Measurements from ENCODE around the gene PPP1R14D.
"Not testable (repeated sequence)": the region's sequence is repeated elsewhere in the genome, so short reads cannot be mapped to it uniquely, and the experiment has no call there.

PPP1R14D gene, protein sequence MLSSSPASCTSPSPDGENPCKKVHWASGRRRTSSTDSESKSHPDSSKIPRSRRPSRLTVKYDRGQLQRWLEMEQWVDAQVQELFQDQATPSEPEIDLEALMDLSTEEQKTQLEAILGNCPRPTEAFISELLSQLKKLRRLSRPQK

DNA sequence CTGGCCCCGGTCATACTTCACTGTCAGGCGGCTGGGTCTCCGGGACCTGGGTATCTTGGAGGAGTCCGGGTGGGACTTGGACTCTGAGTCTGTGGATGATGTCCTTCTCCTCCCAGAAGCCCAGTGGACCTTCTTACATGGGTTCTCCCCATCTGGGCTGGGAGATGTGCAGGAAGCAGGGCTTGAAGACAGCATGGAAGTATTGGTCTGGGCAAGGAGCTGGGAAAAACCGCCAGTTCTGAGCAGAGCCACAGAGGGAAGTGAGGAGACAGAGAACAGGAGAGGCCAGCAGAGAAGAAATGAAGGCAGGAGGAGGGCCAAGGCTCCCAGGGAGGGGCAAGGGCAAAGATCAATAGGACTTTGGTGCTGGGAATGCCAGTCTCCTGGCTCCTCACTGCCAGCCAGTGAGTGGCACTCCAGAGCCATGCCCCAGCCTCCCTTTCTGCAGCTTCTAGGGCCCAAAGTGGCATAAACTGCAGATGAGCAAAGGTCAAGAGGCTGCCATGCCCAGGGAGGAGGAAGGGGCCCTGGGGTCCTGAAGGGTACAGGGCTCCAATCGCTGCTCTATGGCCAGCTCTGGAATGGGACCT lies at the start of gene PPP1R14D:
TSS of gene PPP1R14D (minus strand) at position 262 of the 590 bp plus-strand sequence. CDS start at position 195, 67 bp downstream.
- no peak for DNase-seq

DNA sequence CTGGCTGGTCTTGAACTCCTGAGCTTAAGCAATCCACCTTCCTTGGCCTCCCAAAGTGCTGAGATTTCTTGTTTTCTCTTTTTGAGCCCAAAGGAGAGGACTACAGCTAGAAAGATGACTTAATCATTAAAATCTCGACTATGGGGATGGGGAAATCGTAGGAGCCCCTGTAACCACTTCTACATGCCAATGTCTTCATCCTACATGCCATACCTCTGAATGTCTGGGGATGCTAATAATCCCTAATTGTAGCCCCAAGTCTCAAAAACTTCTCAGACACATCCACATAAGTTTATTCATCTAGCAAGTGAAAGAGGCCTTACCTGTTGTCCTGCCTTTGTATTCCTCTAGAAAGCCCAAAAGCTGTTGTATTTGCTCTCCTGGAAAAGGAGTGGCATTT lies 49.2 kb upstream of the PPP1R14D start:
- no peak for DNase-seq

DNA sequence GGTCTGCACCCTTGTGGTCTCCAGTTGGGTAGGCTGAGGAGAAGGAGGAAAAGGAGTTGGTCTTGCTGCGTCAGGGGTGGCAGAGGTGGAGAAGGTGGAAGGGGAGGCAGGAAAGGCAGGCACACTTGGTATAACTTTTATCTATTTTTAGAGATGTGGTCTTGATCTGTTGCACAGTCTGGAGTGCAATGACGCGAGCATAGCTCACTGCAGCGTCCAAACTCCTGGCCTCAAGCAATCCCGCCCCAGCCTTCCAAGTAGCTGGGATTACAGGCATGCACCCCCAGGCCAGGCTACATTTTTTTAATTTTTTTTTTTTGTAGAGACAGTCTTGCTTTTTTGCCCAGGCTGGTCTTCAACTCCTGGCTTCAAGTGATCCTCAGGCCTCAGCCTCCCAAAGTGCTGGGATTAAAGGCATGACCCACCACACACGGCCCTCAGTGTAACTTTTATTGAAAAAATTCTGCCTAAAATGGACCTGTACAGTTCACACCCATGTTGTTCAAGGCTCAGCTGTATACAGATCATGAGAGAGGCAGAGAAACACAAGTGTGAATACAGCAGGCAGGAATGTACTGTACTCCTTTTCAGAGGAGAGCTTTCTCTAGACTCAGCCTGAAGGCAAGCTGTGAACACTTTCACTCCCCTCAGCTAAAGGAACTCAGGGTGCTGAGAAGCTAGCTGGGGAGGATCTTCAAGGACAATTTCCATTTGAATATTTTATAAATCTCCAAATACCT lies 47.7 kb upstream of the PPP1R14D start:
- no peak for DNase-seq

DNA sequence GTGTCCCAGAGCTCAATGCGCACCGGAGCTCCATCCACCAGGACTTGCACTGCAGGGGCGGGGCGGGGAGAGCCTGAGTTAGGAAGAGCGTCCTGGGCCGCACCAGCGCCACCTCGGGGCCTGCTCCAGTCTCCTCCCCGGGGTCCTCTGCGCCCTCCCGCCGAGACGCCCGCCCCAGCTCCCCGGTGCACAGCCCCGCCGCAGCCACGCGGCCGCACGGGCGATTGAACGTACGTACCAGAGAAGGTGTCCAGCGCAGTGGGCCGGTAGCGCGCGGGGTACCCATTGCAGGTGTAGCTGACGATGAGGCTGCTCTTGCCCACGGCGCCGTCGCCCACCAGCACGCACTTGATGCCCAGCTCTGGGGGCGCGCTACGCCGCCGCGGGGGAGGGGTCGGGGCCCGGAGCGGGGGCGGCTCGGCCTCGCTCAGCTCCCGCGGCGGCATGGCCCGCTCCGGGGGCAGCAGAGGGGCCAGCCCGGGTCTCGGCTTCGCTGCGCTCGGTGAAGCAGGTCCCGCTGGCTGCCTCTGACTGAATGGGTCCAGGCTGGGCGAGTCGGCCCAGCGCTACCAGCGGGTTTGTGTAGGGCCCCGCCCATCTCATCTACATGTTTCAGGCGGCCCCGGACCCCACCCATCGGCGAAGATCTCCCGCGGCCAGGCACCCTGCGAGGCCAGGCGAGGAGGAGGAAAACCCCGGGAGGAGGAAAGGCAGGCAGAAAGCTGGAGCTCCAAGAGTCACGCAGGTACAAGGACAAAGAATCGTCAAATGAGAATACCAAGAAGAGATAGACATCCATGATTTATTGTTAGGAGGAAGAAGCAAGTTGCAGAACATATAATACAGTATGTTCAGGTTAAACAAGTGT lies 45.4 kb upstream of the PPP1R14D start, which contains the start of gene RHOV:
TSS of gene RHOV (minus strand) at position 541 of the 868 bp plus-strand sequence. CDS start at position 446, 95 bp downstream.
- DNase-seq: peak; percentile 14 to 18

DNA sequence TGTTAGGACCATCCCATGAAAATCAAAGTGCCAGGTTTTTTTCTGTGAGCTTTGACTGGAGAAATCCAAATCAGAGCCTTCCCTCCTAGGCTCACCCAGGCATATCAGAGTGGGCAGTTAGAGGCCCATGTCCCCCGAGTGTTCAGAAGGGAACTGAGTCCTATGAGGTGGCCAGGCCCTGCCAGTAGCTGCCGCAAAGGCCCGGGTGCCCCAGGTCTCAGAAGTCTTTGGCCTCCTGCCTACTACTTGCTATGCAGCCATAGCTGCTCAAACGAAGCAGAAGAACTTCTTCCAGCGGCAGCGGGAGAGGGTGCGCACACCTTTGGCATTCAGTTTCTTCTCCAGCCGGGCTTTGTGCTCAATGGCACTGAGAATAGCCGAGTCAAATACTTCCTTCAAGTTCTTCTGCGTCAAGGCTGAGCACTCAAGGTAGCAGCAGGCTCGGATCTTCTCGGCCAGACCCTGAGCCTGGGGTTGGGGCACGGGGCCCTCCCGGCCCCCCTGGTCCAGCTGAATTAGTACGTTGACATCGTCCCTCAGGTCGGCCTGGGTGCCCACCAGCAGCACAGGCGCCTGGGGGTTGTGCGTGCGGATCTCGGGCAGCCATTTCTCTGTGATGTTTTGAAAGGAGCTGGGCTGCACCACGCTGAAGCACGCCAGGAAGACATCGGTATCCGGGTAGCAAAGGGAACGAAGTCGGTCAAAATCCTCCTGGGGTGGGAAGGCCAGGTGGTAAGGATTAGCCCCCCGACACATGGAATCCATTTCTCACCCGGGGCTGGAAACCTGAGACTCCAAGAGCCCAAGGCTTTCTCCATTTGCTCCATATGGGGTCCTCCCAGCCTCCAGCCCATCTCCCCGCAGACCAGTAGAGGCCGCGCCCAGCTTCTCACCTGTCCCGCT lies 44.5 kb upstream of the PPP1R14D start:
- DNase-seq: no peak

DNA sequence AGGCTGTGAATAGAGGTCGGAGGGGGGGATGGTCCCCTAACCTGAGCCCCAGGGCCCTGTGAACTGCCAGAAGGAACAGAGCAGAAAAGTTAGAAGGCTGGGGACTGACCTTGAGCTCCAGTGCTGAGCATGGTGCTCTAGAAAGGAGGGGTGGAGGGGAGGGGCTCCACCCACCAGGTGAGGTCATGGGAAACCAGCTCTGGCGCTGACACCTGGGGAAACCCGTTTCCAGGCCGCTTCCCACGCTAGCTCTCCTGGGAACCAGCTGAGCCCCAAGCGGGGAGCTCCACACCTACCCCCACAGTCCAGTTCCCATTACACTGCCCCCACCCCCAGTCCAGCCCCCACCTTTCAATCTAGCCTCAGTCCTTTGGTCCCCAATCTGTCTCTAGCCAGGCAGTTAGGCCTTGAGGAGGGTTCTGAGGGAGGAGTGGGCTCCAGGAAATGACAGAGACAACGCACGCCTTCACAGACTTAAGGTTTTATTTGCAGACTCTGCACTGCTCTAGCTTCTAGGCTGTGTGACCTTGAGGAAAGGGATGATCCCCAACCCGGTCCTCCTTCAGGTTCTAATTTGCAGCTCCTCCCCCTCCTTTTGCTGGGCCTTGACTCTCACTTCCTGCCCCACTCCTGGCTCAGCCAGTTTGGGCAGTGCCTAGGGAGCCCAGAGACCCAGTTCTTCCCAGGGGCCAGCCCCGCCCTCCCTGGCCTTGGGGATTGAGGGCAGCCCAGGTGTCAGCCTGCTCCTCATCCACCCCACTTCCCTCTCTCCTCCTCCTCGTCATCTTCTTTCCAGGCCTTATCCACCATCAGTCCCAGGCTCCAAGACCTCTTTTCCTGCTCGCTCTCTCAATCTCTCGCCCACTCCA lies 43.5 kb upstream of the PPP1R14D start:
- no peak for DNase-seq

DNA sequence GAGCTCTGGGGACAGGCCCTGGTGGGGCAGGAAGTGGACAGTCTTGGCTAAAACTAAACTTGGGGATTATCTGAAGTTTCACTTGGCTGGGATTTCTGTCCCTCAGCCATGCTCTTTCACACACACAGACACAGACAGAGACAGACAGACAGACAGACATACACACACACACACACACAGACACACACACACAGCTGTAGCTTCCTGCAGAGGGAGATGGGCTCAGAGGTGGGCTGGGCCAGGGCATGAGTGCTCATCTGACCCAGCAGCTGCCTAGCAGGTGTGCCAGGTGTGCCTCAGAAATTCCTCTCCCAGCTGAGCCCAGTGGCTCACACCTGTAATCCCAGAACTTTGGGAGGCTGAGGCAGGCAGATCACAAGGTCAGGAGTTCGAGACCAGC lies 42.2 kb upstream of the PPP1R14D start:
- no peak for DNase-seq

DNA sequence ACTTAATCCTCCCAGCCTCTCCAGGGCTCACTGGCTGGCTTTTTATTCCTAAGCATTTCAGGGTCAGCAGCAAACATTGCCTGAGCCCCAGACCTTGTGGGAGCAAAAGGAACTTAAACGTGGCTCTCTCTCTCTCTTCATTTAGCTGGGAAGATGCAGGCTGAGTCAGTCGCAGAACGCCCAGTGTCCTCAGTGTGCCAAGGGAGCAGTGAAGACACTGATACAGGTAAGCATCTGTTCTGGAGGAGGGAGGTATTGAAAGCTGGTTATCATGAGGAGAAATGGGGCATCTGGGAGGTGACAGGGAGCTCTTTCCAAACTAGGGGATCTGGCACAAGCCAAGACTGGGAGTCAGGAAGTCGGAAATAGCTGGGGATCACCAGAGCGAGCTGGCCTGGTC lies 41.2 kb upstream of the PPP1R14D start:
- no peak for DNase-seq

DNA sequence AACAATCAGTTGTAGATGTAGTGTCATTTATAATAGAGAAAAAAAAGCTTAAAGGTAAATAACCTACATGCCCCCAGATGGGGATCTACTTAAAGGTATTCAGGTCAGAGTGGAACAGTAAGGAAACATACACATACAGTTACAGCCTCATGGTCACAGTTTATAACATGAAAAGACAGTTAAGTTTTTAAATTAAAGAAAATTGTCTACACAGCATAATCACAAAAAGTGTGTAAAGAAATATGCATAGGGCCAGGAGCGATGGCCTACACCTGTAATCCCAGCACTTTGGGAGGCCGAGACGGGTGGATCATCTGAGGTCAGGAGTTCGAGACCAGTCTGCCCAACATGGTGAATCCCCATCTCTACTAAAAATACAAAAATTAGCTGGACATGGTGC lies 38.7 kb upstream of the PPP1R14D start:
- no peak for DNase-seq

DNA sequence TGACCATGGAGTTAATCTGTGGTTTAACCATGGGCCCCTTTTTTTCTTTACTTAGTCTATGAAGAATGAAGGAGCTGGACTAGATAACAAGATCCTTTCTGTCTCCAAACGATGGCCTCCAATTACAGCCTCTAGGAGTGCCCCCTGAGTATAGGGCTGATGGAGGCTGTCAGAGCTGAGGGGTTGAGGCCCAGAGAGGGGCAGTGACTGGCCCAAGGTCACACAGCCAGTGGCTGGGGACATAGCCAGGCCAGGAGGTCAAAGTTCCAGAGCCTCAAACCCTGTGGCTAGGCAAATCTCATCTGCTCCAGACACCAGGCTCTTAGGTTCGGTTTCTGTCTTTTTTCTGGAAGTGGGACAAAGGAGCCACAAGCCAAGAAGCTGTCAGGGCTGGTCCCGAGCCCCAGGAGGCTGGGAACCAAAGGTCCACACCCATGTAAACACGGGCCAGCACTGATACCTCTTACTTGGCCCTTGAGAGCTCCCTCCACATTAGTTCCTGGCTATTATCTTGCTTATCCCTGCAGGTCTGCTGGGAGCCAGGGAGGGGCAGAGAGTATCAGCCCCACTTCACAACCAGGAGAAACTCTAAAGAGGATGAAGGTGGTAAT lies 35.3 kb upstream of the PPP1R14D start:
- no peak for DNase-seq

DNA sequence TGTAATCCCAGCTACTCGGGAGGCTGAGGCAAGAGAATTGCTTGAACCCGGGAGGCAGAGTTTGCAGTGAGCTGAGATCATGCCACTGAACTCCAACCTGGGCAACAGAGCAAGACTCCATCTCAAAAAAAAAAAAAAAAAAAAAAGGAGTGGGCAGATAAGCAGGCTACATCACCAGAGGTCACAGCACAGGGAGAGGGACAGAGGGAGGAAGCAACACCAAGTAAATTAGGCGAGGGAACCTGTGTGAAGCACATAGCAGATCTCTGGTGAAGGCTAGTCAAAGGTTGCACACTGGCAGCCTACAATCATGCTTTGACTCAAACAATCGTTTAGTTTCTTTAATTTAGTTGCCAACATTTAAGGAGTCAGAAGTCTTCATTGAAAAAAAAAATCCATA lies 32.6 kb upstream of the PPP1R14D start:
- DNase-seq: not testable (repeated sequence)

DNA sequence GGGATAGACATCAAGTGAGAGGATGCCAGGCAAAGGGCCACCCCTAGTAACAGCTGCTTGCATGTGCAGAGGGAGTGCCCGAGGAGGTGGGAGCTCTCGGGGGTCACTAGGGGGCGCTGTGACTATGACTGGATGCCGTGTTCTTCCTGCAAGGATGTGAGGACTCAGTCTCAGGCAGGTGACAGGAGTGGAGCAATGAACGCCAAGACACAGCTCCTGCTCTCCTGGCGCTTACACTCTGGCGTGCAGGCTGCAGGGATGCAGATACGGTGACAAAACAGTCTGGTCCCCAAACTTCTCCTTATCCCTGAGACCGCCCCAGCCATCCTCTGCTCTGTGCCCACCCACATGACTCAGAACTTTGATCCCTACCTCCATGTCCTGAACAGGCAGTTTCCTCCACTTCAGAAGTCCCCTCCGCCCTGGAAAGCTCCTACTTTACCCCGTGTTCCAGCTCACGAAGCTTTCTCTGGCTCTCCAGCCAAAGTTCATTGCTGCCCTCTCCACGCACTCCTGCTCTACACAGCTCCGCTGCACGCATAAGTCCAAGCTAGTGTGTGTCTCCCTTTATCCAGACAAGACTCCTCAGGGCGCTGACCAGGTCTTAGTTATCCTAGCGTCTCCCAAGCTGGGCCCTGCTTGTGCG lies 30.8 kb upstream of the PPP1R14D start:
- DNase-seq: peak; percentile 54 to 59

DNA sequence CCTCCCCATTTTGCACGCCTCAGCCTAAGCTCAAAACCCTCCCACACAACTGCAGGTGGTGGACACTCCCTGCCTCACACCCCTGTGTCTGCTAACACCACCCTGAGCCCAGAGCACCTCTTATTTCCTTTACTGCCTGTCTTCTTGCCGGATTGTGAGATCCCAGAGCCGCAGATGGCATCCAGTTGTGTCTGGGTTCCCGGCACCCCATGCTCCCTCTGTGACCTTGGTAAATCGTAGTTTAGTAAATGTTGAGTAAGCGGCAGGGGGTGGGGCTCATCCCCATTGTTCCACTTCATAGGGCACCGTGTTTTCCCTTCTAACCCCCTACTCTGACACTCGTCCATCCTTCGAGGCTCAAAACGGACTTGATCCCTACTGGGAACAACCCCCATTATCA lies 30.2 kb upstream of the PPP1R14D start:
- DNase-seq: no peak

DNA sequence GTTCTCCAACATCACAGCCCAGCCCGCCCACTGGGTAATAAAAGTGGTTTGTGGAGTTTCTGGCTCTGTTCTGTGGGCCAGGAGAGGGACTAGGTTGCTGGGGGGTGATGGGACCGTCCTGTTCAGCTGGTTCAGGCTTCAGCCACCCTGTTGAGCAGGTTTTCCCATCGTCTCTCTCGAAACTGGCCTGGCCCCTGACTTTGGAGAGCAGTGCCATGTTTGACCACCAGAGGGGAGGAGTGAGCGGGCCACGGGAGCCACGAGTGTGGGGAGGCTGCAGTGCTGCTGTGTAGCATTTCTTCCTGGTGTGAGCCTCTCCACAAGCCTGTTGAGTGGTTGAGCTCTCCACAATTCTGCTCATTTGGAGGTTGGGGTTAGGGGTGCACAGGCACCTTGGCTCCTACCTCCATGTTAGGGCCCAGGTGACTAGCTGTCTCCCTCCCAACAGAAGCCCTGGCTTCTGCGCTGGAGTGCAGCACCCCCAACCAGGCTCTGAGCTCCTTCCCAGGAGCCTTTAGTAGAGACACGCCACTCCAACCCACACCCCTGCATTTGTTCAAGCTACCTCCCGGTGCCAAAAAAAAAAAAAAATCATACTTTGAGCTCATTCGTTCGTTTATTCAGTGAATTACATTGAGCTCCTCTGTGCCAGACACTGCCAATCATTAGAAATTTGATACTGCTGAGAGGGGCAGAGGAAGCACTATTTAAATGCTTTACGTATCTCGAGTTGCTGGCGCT lies 29.3 kb upstream of the PPP1R14D start:
- peak; percentile 50 to 63 for DNase-seq

DNA sequence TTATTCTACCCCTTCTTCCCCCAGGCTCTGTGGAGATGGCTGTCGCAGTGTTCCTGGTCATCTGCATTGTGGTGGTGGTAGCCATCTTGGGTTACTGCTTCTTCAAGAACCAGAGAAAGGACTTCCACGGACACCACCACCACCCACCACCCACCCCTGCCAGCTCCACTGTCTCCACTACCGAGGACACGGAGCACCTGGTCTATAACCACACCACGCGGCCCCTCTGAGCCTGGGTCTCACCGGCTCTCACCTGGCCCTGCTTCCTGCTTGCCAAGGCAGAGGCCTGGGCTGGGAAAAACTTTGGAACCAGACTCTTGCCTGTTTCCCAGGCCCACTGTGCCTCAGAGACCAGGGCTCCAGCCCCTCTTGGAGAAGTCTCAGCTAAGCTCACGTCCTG lies 28.2 kb upstream of the PPP1R14D start:
- no peak for DNase-seq

DNA sequence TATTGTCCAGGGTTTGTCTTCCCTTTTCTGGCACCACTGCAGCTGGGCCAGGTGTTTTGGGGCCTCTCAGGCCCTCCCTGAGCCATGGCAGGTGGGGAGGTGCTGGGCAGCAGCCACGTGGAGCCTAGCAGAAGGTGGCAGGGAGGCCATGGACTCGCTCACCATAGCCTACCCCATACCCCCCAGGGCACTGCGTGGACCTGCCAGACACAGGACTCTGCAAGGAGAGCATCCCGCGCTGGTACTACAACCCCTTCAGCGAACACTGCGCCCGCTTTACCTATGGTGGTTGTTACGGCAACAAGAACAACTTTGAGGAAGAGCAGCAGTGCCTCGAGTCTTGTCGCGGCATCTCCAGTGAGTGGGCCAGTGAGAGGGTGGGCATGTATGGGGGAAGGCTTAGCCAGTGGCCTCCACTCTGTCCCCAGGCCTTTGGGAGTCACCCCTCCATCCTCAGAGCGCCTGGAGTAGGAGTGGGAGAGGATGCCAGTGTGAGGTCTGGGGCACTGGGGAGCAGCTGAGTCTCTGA lies 27.3 kb upstream of the PPP1R14D start:
- no peak for DNase-seq

DNA sequence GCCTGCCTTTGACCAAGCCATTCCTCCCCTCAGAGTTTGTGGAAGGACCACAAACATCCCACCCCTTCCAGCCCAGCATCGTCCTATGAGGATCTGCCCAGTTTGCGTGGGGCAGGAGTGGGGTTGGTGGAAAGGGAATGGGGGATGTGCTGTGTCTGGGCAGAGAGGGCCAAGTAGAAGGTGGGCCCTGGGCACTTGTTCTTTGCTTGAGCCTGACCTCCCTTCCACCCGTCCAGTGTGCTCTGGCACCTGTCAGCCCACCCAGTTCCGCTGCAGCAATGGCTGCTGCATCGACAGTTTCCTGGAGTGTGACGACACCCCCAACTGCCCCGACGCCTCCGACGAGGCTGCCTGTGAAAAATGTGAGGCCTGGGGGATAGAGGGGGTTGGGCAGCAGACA lies 25.7 kb upstream of the PPP1R14D start:
- DNase-seq: no peak

DNA sequence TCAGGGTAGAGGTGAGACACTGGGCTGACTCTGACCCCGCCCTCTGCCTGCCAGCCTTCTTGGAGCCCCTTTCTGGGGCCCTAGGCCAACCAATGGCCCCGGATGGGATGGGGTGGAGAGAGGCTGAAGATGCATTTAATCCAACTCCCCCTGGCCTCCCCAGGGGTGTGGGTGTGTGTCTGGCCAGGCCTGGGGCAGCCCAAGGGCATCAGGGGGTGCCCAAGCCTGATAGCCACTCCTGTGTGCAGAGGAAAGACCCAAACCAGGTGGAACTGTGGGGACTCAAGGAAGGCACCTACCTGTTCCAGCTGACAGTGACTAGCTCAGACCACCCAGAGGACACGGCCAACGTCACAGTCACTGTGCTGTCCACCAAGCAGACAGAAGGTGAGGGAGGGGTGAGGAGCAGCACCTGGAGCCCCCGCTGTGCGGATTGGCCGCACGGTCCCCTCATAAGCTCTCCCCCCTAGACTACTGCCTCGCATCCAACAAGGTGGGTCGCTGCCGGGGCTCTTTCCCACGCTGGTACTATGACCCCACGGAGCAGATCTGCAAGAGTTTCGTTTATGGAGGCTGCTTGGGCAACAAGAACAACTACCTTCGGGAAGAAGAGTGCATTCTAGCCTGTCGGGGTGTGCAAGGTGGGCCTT lies 24.9 kb upstream of the PPP1R14D start:
- no peak for DNase-seq

DNA sequence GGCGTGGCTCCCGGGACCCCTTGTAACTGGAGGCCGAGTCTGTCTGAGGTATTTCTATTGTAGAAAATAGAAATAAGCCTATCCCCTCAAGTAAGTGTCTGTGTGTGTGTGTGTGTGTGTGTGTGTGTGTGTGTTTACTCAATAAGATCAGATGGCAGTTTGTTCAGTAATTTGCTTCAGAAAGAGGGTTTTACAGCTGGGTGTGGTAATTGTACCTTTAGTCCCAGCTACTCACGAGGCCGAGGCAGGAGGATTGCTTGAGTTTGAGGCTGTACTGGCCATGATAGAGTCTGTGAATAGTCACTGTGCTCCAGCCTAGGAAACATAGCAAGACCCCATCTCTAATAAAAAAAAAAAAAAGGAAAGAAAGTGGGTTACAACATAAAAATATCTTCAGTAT lies 24.0 kb upstream of the PPP1R14D start:
- no peak for DNase-seq

Measured in AML-193 (cell line).